ENCODE data around the gene PSORS1C2. TPM values are rescaled to one million over a fixed set of nuclear protein-coding genes. Genes with fewer than 3 reads are reported as not detected.

PSORS1C2 gene
- total and polyA plus RNA-seq, 2 donors (not counting 3 experiments of a cell fraction or from before 2014, with no cell fraction given), result not detected

DNA sequence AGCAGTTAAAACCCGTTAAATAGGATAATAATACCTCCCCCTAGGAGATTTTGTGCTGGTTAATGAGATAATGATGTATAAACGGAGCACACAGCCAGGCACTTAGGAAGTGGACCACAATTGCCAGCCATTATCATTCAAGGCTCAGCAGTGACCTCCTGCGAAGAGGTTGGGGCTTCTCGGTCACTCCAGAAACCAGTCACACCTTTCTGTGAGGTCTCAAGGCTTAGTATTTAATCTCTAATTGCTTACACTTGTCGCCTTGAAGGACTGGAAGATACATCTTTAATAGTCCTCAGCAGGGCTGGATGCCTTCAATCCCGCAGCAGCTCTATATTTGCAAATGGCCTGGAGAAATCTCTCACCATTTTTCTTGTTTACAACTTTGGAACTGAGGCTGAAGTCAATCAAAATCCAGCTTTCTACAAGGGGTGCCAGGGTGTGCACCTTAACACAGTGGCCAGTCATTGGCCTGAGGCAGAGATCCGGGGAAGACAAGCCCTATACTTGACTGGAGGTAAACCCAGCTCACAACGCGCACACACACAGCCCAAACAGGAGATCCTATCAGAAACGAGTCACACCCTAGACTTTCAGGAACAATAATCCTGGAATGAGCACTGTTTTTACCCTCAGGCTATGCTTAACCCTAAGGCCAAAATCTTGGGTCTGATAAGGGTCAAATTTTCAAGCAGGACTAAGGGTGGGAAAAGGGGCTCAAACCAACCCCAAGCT lies 30.4 kb upstream of the PSORS1C2 start:
- ChIA-PET POLR2A (no interaction called here), CTCF (interaction anchor here (0.9 to 1.0 kb wide), 2 partner anchors 9 to 32 kb away, joined by 4 read pairs; no protein-coding TSS in a partner anchor)
- Histone ChIP-seq H3K9ac (replicated peaks; ENCODE audit: extremely low read depth, insufficient read depth, low read length) (no peak overlapping the region), H3K9me3 (replicated peaks; ENCODE audit: control insufficient read depth, insufficient read depth, low read length) (no peaks in the 10 kb centered on the region), H3K4me2 (ENCODE audit: insufficient read depth, low read length) (no peak overlapping the region), H3K36me3 (ENCODE audit: control insufficient read depth in 2 of 2, extremely low read depth in 1 of 2, insufficient read depth in 2 of 2, low read length in 2 of 2) (no peaks in the 10 kb centered on the region), H3K27ac (ENCODE audit: insufficient read depth, low read depth, low read length) (no peak overlapping the region), H3K79me2 (ENCODE audit: control insufficient read depth, insufficient read depth, low read length) (no peaks in the 10 kb centered on the region), H3K9me1 (replicated peaks; ENCODE audit: control insufficient read depth, extremely low read depth, insufficient read depth, low read length) (no peaks in the 10 kb centered on the region), H3K4me1 (ENCODE audit: control insufficient read depth, extremely low read depth, insufficient read depth, low read length) (no peaks in the 10 kb centered on the region), H4K20me1 (replicated peaks; ENCODE audit: control insufficient read depth, extremely low read depth, insufficient read depth, low read length) (no peaks in the 10 kb centered on the region), H2AFZ (ENCODE audit: low read depth, low read length) (no peak overlapping the region), H3K27me3 (ENCODE audit: control insufficient read depth in 2 of 2, insufficient read depth in 2 of 2, low read length in 2 of 2) (no peaks in the 10 kb centered on the region), H3K4me3 (replicated peaks in 1 of 3; ENCODE audit: insufficient read depth in 1 of 3, low read depth in 1 of 3, low read length in 3 of 3) (no peak overlapping the region)
- FAIRE-seq (no peak), DNase-seq (ENCODE audit: low read depth, low spot score) (no peak)
- no TSS peak for BruUV-seq (replicated peaks)
- intact Hi-C loops (cut with micrococcal nuclease) (no loop called here), dilution Hi-C loops (cut with MboI; ENCODE audit: extremely low pct_ligation_motif_present, low sequenced_read_pairs) (no loop called here)
- TF ChIP-seq POLR2AphosphoS5 (IDR thresholded peaks at IDR 0.05; ENCODE audit: insufficient read depth, low read depth, low read length) (no peak), EZH2 (IDR thresholded peaks at IDR 0.05; ENCODE audit: borderline replicate concordance, low read depth, low read length, severe bottlenecking) (no peak)

DNA sequence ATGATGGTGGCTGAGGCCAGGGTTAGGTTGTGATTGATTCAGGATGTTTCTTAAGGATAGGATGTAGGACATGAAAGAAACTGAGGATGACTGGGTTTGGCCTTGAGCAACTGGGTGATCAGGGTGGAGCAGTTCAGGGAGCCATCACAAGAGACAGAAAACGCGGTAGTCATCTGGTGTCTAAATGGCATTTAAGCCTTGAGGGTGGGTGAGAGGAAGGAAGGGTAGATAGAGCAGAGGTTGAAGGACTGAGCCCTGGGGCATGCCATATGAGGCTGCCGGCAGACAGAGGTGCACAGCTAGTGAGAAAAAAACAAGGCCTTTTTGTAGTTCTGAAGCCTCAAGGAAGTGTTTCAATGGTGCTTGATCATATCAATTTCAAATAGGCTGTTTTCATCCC lies 29.7 kb upstream of the PSORS1C2 start:
- Histone ChIP-seq H3K36me3 (ENCODE audit: control insufficient read depth in 2 of 2, extremely low read depth in 1 of 2, insufficient read depth in 2 of 2, low read length in 2 of 2) (no peaks in the 10 kb centered on the region), H3K4me2 (ENCODE audit: insufficient read depth, low read length) (no peak overlapping the region), H2AFZ (ENCODE audit: low read depth, low read length) (no peak overlapping the region), H3K9me3 (replicated peaks; ENCODE audit: control insufficient read depth, insufficient read depth, low read length) (no peaks in the 10 kb centered on the region), H3K9ac (replicated peaks; ENCODE audit: extremely low read depth, insufficient read depth, low read length) (no peak overlapping the region), H3K27ac (ENCODE audit: insufficient read depth, low read depth, low read length) (no peak overlapping the region), H3K4me3 (replicated peaks in 1 of 3; ENCODE audit: insufficient read depth in 1 of 3, low read depth in 1 of 3, low read length in 3 of 3) (no peak overlapping the region), H4K20me1 (replicated peaks; ENCODE audit: control insufficient read depth, extremely low read depth, insufficient read depth, low read length) (no peaks in the 10 kb centered on the region), H3K27me3 (ENCODE audit: control insufficient read depth in 2 of 2, insufficient read depth in 2 of 2, low read length in 2 of 2) (no peaks in the 10 kb centered on the region), H3K79me2 (ENCODE audit: control insufficient read depth, insufficient read depth, low read length) (no peaks in the 10 kb centered on the region), H3K4me1 (ENCODE audit: control insufficient read depth, extremely low read depth, insufficient read depth, low read length) (no peaks in the 10 kb centered on the region), H3K9me1 (replicated peaks; ENCODE audit: control insufficient read depth, extremely low read depth, insufficient read depth, low read length) (no peaks in the 10 kb centered on the region)
- TF ChIP-seq JUN (IDR thresholded peaks at IDR 0.05; ENCODE audit: borderline replicate concordance, insufficient read depth, insufficient read length, low read depth), result no peak
- TF ChIP-seq GATA2 (IDR thresholded peaks at IDR 0.05; ENCODE audit: insufficient read depth, insufficient read length, low read depth, low read length), result no peak
- no peak for TF ChIP-seq EZH2 (IDR thresholded peaks at IDR 0.05; ENCODE audit: borderline replicate concordance, low read depth, low read length, severe bottlenecking)
- TF ChIP-seq FOS (IDR thresholded peaks at IDR 0.05; ENCODE audit: borderline replicate concordance, insufficient read depth, low read length), result no peak
- TF ChIP-seq, protein P1, sequence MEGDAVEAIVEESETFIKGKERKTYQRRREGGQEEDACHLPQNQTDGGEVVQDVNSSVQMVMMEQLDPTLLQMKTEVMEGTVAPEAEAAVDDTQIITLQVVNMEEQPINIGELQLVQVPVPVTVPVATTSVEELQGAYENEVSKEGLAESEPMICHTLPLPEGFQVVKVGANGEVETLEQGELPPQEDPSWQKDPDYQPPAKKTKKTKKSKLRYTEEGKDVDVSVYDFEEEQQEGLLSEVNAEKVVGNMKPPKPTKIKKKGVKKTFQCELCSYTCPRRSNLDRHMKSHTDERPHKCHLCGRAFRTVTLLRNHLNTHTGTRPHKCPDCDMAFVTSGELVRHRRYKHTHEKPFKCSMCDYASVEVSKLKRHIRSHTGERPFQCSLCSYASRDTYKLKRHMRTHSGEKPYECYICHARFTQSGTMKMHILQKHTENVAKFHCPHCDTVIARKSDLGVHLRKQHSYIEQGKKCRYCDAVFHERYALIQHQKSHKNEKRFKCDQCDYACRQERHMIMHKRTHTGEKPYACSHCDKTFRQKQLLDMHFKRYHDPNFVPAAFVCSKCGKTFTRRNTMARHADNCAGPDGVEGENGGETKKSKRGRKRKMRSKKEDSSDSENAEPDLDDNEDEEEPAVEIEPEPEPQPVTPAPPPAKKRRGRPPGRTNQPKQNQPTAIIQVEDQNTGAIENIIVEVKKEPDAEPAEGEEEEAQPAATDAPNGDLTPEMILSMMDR (IDR thresholded peaks at IDR 0.05; ENCODE audit: extremely low read depth in 1 of 2, insufficient read depth in 1 of 2, low read depth in 1 of 2, low read length in 2 of 2), result no peak
- no peak for TF ChIP-seq POLR2AphosphoS5 (IDR thresholded peaks at IDR 0.05; ENCODE audit: insufficient read depth, low read depth, low read length)
- TF ChIP-seq, protein P2, sequence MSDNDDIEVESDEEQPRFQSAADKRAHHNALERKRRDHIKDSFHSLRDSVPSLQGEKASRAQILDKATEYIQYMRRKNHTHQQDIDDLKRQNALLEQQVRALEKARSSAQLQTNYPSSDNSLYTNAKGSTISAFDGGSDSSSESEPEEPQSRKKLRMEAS (IDR thresholded peaks at IDR 0.05; ENCODE audit: insufficient read depth, insufficient read length), result no peak
- TF ChIP-seq MYC (IDR thresholded peaks at IDR 0.05; ENCODE audit: low read depth, low read length), result no peak
- TF ChIP-seq POLR2A (IDR thresholded peaks at IDR 0.05; ENCODE audit: low read depth, low read length), result no peak
- FAIRE-seq (no peak), DNase-seq (ENCODE audit: low read depth, low spot score) (no peak)
- dilution Hi-C loops (cut with MboI; ENCODE audit: extremely low pct_ligation_motif_present, low sequenced_read_pairs) (no loop called here), intact Hi-C loops (cut with micrococcal nuclease) (no loop called here)
- no TSS peak for BruUV-seq (replicated peaks)
- CTCF ChIA-PET, result interaction anchor here (1.2 kb wide), 1 partner anchor 31 kb away, joined by 3 read pairs; no protein-coding TSS in a partner anchor
- POLR2A ChIA-PET, result no interaction called here
